ENCODE results near the gene PALB2. TPM values are rescaled to one million over a fixed set of nuclear protein-coding genes. Genes with fewer than 3 reads are reported as not detected.

Gene PALB2
- total RNA-seq: 21.7 and 23.0 TPM in 2 replicates

GRCh38 chr16:23640931-23641765, at the start of gene PALB2, which contains the start of gene DCTN5:
Gene PALB2 (minus strand): TSS chr16:23641310. CDS start chr16:23641157, 153 bp downstream.
Gene DCTN5 (plus strand): TSS chr16:23641466. CDS start chr16:23641543, 77 bp downstream.
- intact Hi-C loops (cut with micrococcal nuclease): loop anchor here (1.0 to 2.0 kb wide), 3 partner anchors 37 to 84 kb away; partner anchors contain the start of genes EARS2, NDUFAB1, PLK1 and UBFD1

DNA sequence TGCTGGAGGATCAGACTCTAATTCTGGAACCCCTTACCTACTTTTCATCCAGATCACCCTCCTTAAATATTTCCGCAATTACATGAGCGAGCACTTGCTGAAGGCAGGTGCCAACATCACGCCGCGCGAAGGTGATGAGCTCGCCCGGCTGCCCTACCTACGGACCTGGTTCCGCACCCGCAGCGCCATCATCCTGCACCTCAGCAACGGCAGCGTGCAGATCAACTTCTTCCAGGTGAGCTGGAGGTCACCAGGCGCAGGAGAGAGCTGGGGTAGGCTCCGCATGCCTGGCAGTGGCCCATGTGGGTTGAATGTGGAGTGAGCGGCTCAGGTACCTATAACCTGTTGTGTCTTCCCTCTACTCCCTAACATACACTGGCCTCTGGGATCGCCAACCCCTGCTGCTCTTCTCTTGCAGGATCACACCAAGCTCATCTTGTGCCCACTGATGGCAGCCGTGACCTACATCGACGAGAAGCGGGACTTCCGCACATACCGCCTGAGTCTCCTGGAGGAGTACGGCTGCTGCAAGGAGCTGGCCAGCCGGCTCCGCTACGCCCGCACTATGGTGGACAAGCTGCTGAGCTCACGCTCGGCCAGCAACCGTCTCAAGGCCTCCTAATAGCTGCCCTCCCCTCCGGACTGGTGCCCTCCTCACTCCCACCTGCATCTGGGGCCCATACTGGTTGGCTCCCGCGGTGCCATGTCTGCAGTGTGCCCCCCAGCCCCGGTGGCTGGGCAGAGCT, 48.5 kb upstream of the PALB2 start:
- intact Hi-C loops (cut with micrococcal nuclease): no loop called here

DNA sequence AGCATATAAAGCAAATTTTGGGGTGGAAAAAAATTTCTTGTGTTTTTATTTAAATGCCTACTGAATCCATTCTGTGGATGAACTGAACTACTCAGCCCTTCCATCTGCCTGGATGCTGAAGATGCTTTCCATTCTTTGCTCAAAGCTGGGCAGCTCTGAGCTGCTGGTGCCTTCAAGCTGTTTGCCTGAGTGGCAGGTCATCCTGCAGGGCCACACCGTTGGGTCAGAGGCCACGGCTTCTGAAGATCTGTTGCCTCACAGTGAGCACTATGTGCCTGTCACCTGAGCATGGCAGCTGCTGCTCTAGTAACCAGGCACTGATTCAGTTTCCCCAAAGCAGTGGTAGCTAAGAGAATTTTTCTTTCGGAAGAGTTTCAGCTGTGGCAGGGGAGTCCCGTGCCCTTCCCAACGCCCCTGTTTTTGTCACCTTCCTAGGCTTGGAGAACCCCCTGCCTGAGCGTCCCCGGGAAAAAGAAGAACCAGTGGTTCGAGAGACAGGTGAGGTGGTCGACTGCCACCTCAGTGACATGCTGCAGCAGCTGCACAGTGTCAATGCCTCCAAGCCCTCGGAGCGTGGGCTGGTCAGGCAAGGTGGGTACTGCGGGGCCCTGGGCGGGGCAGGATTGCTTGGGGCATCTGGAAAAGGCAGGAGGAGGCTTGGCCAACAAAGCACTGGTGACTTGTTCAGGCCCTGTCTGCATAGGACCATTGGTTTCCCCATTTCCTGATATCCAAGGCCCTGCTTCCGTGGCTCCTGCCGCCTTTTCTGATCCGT, 46.1 kb upstream of the PALB2 start:
- intact Hi-C loops (cut with micrococcal nuclease): no loop called here

GRCh38 chr16:23683487-23683886, 42.4 kb upstream of the PALB2 start:
- intact Hi-C loops (cut with micrococcal nuclease): no loop called here

GRCh38 chr16:23682181-23682580, 41.1 kb upstream of the PALB2 start:
- intact Hi-C loops (cut with micrococcal nuclease): no loop called here

- intact Hi-C loops (cut with micrococcal nuclease): loop anchor here (5.0 to 10.0 kb wide), 3 partner anchors 83 to 228 kb away; partner anchors contain the start of genes COG7, NDUFAB1 and PRKCB
Observed at GRCh38 chr16:23679986-23680336, 38.9 kb upstream of the PALB2 start.

- intact Hi-C loops (cut with micrococcal nuclease): loop anchor here (5.0 to 10.0 kb wide), 3 partner anchors 82 to 227 kb away; partner anchors contain the start of genes COG7, NDUFAB1 and PRKCB
Observed at GRCh38 chr16:23679274-23679985, 38.3 kb upstream of the PALB2 start.

GRCh38 chr16:23678430-23679273, 37.5 kb upstream of the PALB2 start, which contains the start of gene PLK1:
Gene PLK1 (plus strand): TSS chr16:23678889. CDS start chr16:23678933, 44 bp downstream.
- intact Hi-C loops (cut with micrococcal nuclease): loop anchor here (1.0 to 10.0 kb wide), 5 partner anchors 37 to 226 kb away; partner anchors contain the start of genes COG7, DCTN5, EARS2 and NDUFAB1

- intact Hi-C loops (cut with micrococcal nuclease): loop anchor here (5.0 to 10.0 kb wide), 3 partner anchors 80 to 225 kb away; partner anchors contain the start of genes COG7, NDUFAB1 and PRKCB
Observed at GRCh38 chr16:23676924-23677480, 35.9 kb upstream of the PALB2 start.

GRCh38 chr16:23673971-23674614, 33.0 kb upstream of the PALB2 start:
- intact Hi-C loops (cut with micrococcal nuclease): loop anchor here (10.0 kb wide), 1 partner anchor 161 kb away; the partner anchor contains the start of gene PRKCB

- intact Hi-C loops (cut with micrococcal nuclease): loop anchor here (10.0 kb wide), 1 partner anchor 165 kb away; the partner anchor contains the start of gene PRKCB
Observed at GRCh38 chr16:23670137-23670776, 29.1 kb upstream of the PALB2 start.

- intact Hi-C loops (cut with micrococcal nuclease): no loop called here
Observed at GRCh38 chr16:23668873-23669272, 27.8 kb upstream of the PALB2 start.

DNA sequence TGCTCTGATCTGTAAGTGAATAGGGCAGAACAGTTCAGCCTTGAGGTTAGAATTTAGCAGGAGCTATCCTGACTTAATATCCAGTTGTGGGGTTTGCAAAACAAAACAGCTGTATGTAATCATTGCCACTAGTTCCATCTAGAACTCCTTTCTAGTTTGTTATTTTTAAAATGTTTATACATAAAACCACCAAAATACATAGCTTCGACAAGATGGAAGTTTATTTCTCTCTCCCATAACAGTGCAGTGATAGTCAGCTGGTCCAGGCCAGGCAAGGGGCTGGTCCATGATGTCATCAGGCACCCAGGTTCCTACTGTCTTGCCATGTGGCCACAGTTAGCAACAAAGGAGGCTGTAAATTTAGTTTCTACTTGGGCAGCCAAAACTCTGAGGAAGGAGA, 27.1 kb upstream of the PALB2 start:
- intact Hi-C loops (cut with micrococcal nuclease): no loop called here

- intact Hi-C loops (cut with micrococcal nuclease): no loop called here
Observed at GRCh38 chr16:23667355-23667659, 26.2 kb upstream of the PALB2 start.

DNA sequence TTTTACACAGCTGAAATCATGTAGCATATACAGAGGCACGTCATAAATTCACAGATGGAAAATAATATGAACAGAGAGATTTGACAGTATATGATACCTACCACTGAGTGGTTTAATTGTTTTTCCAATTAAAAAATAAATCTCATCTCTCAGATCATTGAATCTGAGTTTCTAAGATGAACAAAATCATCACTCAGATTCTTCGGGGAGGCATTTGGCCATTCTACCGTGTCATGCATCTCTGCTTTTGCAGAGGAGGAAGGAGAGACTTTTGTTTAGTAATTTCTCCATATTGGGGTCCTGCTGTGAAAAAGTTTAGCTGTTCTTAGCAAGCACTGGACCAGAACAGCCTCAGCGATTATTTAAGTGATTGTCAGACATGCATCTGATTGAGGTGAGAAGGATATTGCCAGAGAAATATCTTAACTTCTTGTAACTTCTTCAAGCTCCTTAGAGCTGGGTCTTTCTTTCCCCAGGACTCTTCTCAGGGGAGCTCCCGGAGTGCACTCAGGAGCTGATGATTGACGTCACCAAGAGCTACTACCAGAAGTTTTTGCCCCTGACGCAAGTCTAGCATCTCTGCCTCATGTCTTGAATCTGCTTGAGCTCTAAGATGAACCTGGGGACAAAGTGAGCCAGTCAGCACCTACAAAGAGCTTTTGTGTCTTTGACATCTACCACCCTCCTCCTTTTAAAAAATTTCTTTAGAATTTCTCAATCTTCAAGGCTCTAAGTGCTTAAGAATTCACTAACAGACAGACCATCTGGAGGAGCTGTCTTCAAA, 25.7 kb upstream of the PALB2 start:
- intact Hi-C loops (cut with micrococcal nuclease): no loop called here

DNA sequence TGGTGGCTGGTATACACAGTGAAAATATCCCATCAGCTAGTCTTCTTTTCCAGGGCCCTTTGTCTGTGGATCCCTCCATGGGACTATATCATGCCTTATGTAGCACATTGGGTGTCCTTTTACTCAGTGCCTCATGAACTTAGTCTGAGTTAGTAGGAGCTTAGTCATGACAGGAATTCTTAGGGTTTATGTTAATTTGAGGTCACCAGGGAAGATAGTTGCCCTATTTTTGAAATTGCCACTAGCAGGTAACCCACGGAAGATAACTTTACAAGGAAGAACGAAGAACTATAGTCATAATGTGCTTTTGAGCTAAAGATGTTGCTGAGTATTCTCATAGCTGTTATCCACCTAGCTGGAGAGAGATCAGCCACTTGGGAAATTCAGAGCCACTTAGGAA, 22.8 kb upstream of the PALB2 start:
- intact Hi-C loops (cut with micrococcal nuclease): no loop called here

DNA sequence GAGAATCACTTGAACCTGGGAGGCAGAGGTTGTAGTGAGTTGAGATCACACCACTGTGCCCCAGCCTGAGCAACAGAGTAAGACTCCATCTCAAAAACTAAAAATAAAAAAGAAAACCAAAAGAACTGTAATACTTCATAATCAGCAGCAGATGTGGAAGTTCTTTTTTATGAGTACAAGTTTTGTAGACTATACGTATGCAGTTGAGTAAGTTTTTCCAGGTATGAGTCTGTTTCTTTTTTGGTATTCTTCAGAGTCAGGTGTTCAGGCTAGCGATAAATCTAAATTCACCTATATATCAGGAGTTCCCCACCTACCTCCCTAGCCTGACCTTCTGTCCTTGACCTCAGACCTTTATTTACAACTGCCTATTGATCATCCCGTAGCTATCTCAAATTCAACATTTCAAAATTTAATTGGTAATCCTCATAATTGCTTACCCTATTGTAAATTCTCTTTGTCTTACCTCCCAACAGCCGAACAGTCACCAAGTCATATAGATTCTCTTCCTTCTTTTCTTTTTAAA, 10.9 kb upstream of the PALB2 start:
- intact Hi-C loops (cut with micrococcal nuclease): no loop called here
